K562 (cell line): Measurements from ENCODE around the gene NHS. TPM values are rescaled to one million over a fixed set of nuclear protein-coding genes. Genes with fewer than 3 reads are reported as not detected.

Experiments
- ATAC-seq: fragments of 200-7000 bp; cut with Tn5 transposase; 3 replicates; pipeline ENCODE4 v1.9.1; 2020; ENCODE audit warnings: moderate library complexity
- BruUV-seq: library from RNA; stranded (reverse); fragments of 400-500 nt; replicated peaks from 2 replicates; lab custom pipeline; 2021; lab: Mats Ljungman, UMichigan
- CTCF ChIA-PET: fragments of 300-600 bp; formaldehyde crosslinking; extraction: SDS; loops from one replicate; lab custom pipeline; 2021; ENCODE audit warnings: low intra/inter-chr PET ratio; lab: Yijun Ruan, JAX
- POLR2A ChIA-PET: fragments of 300-600, 350-650 bp; sonication (Branson Sonifier 250); formaldehyde crosslinking; extraction: SDS; loops from one replicate; lab custom pipeline; 2021; ENCODE audit warnings: antibody characterized with exemption, inconsistent platforms; lab: Yijun Ruan, JAX
- DNase-seq, 4 experiments: peaks; one replicate each; pipeline versions ENCODE4 v3.0.0 to v3.0.0-alpha.2; 2011 to 2018; ENCODE audit warnings: low spot score in 3 of 4, mixed read lengths in 3 of 4; ENCODE audit errors: extremely low read depth in 1 of 4
- FAIRE-seq: peaks from 2 replicates; lab custom pipeline; 2011; peaks lifted over from hg19 to GRCh38; lab: Jason Lieb, UNC
- H2AFZ ChIP-seq: 2 replicates; pipeline ENCODE4 v1.6.0; 2011; ENCODE audit warnings: low read depth, low read length, control low read depth, inconsistent platforms
- H3K27ac ChIP-seq: fragments of 200-600 bp; 3 replicates; pipeline ENCODE4 v1.8.0; 2011; ENCODE audit warnings: low read depth, mild to moderate bottlenecking, control low read depth, inconsistent platforms, low read length, moderate library complexity, mixed read lengths; ENCODE audit errors: extremely low read depth
- H3K27me3 ChIP-seq, 2 experiments: fragments of 300-600 bp in 1 of 2; 2 replicates in 1 of 2; 3 replicates in 1 of 2; pipeline versions ENCODE4 v1.6.0 to v1.8.0; 2011; ENCODE audit warnings: inconsistent platforms in 2 of 2, low read length in 2 of 2, mild to moderate bottlenecking in 1 of 2, mixed read lengths in 1 of 2, moderate library complexity in 1 of 2; ENCODE audit not compliant: control insufficient read depth in 2 of 2, insufficient read depth in 2 of 2
- H3K36me3 ChIP-seq: fragments of 300-600 bp; 3 replicates; pipeline ENCODE4 v1.8.0; 2011; ENCODE audit warnings: mild to moderate bottlenecking, low read length, inconsistent platforms; ENCODE audit not compliant: control insufficient read depth, insufficient read depth
- H3K4me1 ChIP-seq, 2 experiments: fragments of 200-600 bp in 1 of 2; replicated peaks in 1 of 2; 2 replicates in 1 of 2; 3 replicates in 1 of 2; pipeline versions ENCODE4 v1.5.1 to v1.8.0; 2011; ENCODE audit warnings: inconsistent platforms in 2 of 2, low read length in 2 of 2, mild to moderate bottlenecking in 1 of 2, mixed read lengths in 1 of 2, moderate library complexity in 1 of 2; ENCODE audit not compliant: control insufficient read depth in 2 of 2, insufficient read depth in 2 of 2
- H3K4me2 ChIP-seq: 2 replicates; pipeline ENCODE4 v1.6.1; 2011; ENCODE audit warnings: low read length, control low read depth, inconsistent platforms, mixed read lengths; ENCODE audit not compliant: insufficient read depth
- H3K4me3 ChIP-seq: fragments of 200-600 bp; sonication (generic), shearing (Covaris generic); 2 replicates; pipeline ENCODE4 v1.5.1; 2016; ENCODE audit warnings: control low read depth, inconsistent platforms
- H3K79me2 ChIP-seq: fragments of 200-600 bp; 3 replicates; pipeline ENCODE4 v1.8.0; 2011; ENCODE audit warnings: low read length, inconsistent platforms; ENCODE audit not compliant: control insufficient read depth, insufficient read depth
- H3K9ac ChIP-seq, 2 experiments: 2 replicates each; pipeline versions ENCODE4 v1.6.0 to v1.6.1; 2011; ENCODE audit warnings: low read depth in 2 of 2, low read length in 2 of 2, control low read depth in 1 of 2, inconsistent platforms in 1 of 2, mild to moderate bottlenecking in 1 of 2, mixed read lengths in 1 of 2; ENCODE audit not compliant: insufficient read depth in 1 of 2
- H3K9me1 ChIP-seq: one replicate; pipeline ENCODE4 v1.6.0; 2011; ENCODE audit warnings: inconsistent platforms, mild to moderate bottlenecking, low read length, moderate library complexity; ENCODE audit not compliant: control insufficient read depth, insufficient read depth
- H3K9me3 ChIP-seq: replicated peaks from 2 replicates; pipeline ENCODE4 v1.5.1; 2011; ENCODE audit warnings: low read depth, low read length, inconsistent platforms; ENCODE audit not compliant: control insufficient read depth, insufficient read depth
- H4K20me1 ChIP-seq: replicated peaks from 2 replicates; pipeline ENCODE4 v1.6.1; 2011; ENCODE audit warnings: low read length, inconsistent platforms, mixed read lengths; ENCODE audit not compliant: control insufficient read depth, insufficient read depth
- EHMT2 ChIP-seq: fragments of 450-650 bp; IDR thresholded peaks from 2 replicates; pipeline ENCODE4 v1.6.1; 2018; ENCODE audit warnings: antibody characterized with exemption
- FOXJ2 ChIP-seq: fragments of 200-800 bp; sonication (Bioruptor generic); IDR thresholded peaks from 2 replicates; pipeline ENCODE4 v1.6.1; 2016; ENCODE audit warnings: missing genetic modification characterization, missing compliant biosample characterization
- GABPA ChIP-seq: fragments of 200-800 bp; sonication (Bioruptor generic); conservative IDR thresholded peaks from 2 replicates; pipeline ENCODE4 v1.6.1; 2016; ENCODE audit warnings: low read depth, missing genetic modification characterization, missing compliant biosample characterization
- HMGN3 ChIP-seq: IDR thresholded peaks from 2 replicates; pipeline ENCODE4 v1.6.1; 2011; ENCODE audit warnings: borderline replicate concordance, low read depth, mild to moderate bottlenecking, mixed read lengths, low read length; ENCODE audit not compliant: insufficient read length; ENCODE audit errors: extremely low read depth
- MAFK ChIP-seq: IDR thresholded peaks from 2 replicates; pipeline ENCODE4 v1.6.1; 2011; ENCODE audit warnings: low read length, improper control_type of control experiment
- MCM3 ChIP-seq: fragments of 450-650 bp; IDR thresholded peaks from 2 replicates; pipeline ENCODE4 v1.6.1; 2016
- MTA3 ChIP-seq: fragments of 450-650 bp; formaldehyde crosslinking; IDR thresholded peaks from 2 replicates; pipeline ENCODE4 v1.6.1; 2017; ENCODE audit warnings: mild to moderate bottlenecking, borderline replicate concordance
- RBM14 ChIP-seq: fragments of 200-400 bp; formaldehyde crosslinking; IDR thresholded peaks from 2 replicates; pipeline ENCODE4 v1.6.1; 2018; ENCODE audit warnings: low read depth, mild to moderate bottlenecking, low read length, moderate library complexity, borderline replicate concordance; ENCODE audit not compliant: insufficient read depth
- SLC30A9 ChIP-seq: fragments of 250-450 bp; sonication (Bioruptor Pico); IDR thresholded peaks from 2 replicates; pipeline ENCODE4 v1.8.0; 2022; ENCODE audit warnings: mild to moderate bottlenecking, moderate library complexity
- SMAD4 ChIP-seq: fragments of 250-450 bp; sonication (Bioruptor Pico); conservative IDR thresholded peaks from 2 replicates; pipeline ENCODE4 v1.8.0; 2021; ENCODE audit warnings: inconsistent platforms, mild to moderate bottlenecking, moderate library complexity
- ZNF316 ChIP-seq: fragments of 450-650 bp; IDR thresholded peaks from 2 replicates; pipeline ENCODE4 v1.6.1; 2016
- ZSCAN29 ChIP-seq: fragments of 450-650 bp; IDR thresholded peaks from 2 replicates; pipeline ENCODE4 v1.6.1; 2017
- WGBS: fragments of 100-300 bp; shearing (Covaris generic); methylation state at CpG from one replicate; pipeline ENCODE4 v1.1.6; 2016; ENCODE audit warnings: low coverage, mixed read lengths; ENCODE audit not compliant: insufficient coverage; ENCODE audit errors: missing lambda C conversion rate; 5-methylcytosine and 5-hydroxymethylcytosine counted together
- in situ Hi-C: fragments of 300-500 bp; cut with MboI; formaldehyde crosslinking; loops from 4 replicates; pipeline ENCODE4 v1.15.0; 2018; ENCODE audit warnings: inconsistent platforms, mixed read lengths
- intact Hi-C: fragments of 100-400 bp; cut with micrococcal nuclease; formaldehyde crosslinking; loops from 2 replicates; pipeline ENCODE4 v1.14.2; 2022
- polyA plus RNA-seq, 8 experiments: library from polyadenylated mRNA; depleted of rRNA in 4 of 8; stranded (reverse) in 5 of 8; unstranded in 3 of 8; fragments of >200 nt; fragmentation: Nextera tagmentation in 2 of 8; fragmentation: Illumina TruSeq in 1 of 8; extraction: Ambion mirVana in 2 of 8; extraction: Trizol in 1 of 8; gene quantifications; 2 replicates each; pipeline versions ENCODE4 v1.2.1 to v1.2.3, GENCODE V29; 2011 to 2014; ENCODE audit warnings: inconsistent platforms in 1 of 8, missing spikeins in 1 of 8
- total RNA-seq, 7 experiments: library from RNA; depleted of rRNA in 6 of 7; stranded (reverse); fragments of >200 nt in 6 of 7; fragmentation: Illumina TruSeq in 2 of 7; extraction: Trizol in 2 of 7; gene quantifications; 2 replicates each; pipeline versions ENCODE4 v1.2.1 to v1.2.3, GENCODE V29; 2011 to 2021; ENCODE audit warnings: low replicate concordance in 1 of 7
- TF ChIP-seq, protein P1 (sequence below): fragments of 250-450 bp; sonication (Bioruptor Pico); IDR thresholded peaks from 2 replicates; pipeline ENCODE4 v1.8.0; 2021; ENCODE audit warnings: moderate library complexity, mild to moderate bottlenecking, inconsistent platforms
- TF ChIP-seq, protein P2 (sequence below), 2 experiments: IDR thresholded peaks; 2 replicates each; pipeline ENCODE4 v1.6.1; 2012; ENCODE audit warnings: improper control_type of control experiment in 2 of 2, low read depth in 2 of 2, low read length in 2 of 2, borderline replicate concordance in 1 of 2
- TF ChIP-seq, protein P3 (sequence below): fragments of 250-450 bp; sonication (Bioruptor Pico); IDR thresholded peaks from 2 replicates; pipeline ENCODE4 v1.4.0; 2020; ENCODE audit warnings: mild to moderate bottlenecking
- TF ChIP-seq, protein P4 (sequence below): fragments of 450-650 bp; IDR thresholded peaks from 2 replicates; pipeline ENCODE4 v1.6.1; 2018; ENCODE audit warnings: mild to moderate bottlenecking, low read depth; ENCODE audit not compliant: partially characterized antibody

The NHS gene
- total and polyA plus RNA-seq, 9 of the 15 experiments (the other 6 are each of a cell fraction or from before 2014, with no cell fraction given) = 0.02 TPM; not detected in 8

DNA sequence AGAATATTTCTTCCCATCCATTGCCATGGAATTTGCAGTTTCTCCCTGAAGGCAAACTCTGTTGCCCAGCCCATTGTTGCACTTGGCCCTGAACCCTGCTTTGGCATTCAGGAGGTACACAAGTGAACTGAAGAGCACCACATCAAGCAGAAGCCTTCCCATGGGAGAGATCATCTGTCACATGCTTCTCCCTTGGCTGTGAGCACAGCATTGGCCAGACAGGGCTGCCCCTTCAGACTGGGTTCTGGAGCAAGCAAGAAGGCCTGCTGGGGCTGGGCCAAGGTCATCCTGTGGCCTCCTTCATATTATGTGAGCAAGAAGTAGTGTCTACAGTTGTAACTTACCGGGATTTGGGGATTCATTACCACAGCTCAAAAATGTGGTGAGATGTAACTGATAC lies 385.0 kb downstream of the NHS start:
- H3K9me3 ChIP-seq = no peaks in the 10 kb centered on the region
- no peak for FAIRE-seq
- no peaks in the 10 kb centered on the region for H3K27me3 ChIP-seq
- no peak for ATAC-seq
- no peaks in the 10 kb centered on the region for H4K20me1 ChIP-seq
- DNase-seq = no peak
- no peaks in the 10 kb centered on the region for H3K9me1 ChIP-seq
- no TSS peak for BruUV-seq
- no peaks in the 10 kb centered on the region for H3K36me3 ChIP-seq
- H3K4me3 ChIP-seq = no peak overlapping the region
- no peaks in the 10 kb centered on the region for H3K4me1 ChIP-seq
- WGBS = 0% methylated on average over 1 of the region's 1 CpG
- no peaks in the 10 kb centered on the region for H3K79me2 ChIP-seq
- in situ Hi-C loops (no loop called here), intact Hi-C loops (no loop called here)
- ChIA-PET POLR2A (no interaction called here), CTCF (no interaction called here)
- no peak overlapping the region for H3K9ac ChIP-seq
- no peak overlapping the region for H3K27ac ChIP-seq
- H2AFZ ChIP-seq = no peak overlapping the region
- no peak overlapping the region for H3K4me2 ChIP-seq
- no peak for TF ChIP-seq RBM14
- no peak for TF ChIP-seq ZNF316
- TF ChIP-seq MTA3 = no peak
- TF ChIP-seq SMAD4 = no peak
- no peak for TF ChIP-seq FOXJ2 (tag)
- TF ChIP-seq, protein P1, sequence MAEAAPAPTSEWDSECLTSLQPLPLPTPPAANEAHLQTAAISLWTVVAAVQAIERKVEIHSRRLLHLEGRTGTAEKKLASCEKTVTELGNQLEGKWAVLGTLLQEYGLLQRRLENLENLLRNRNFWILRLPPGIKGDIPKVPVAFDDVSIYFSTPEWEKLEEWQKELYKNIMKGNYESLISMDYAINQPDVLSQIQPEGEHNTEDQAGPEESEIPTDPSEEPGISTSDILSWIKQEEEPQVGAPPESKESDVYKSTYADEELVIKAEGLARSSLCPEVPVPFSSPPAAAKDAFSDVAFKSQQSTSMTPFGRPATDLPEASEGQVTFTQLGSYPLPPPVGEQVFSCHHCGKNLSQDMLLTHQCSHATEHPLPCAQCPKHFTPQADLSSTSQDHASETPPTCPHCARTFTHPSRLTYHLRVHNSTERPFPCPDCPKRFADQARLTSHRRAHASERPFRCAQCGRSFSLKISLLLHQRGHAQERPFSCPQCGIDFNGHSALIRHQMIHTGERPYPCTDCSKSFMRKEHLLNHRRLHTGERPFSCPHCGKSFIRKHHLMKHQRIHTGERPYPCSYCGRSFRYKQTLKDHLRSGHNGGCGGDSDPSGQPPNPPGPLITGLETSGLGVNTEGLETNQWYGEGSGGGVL (CRISPR knock-in tag) = no peak
- no peak for TF ChIP-seq HMGN3
- no peak for TF ChIP-seq ZSCAN29
- TF ChIP-seq, protein P2, sequence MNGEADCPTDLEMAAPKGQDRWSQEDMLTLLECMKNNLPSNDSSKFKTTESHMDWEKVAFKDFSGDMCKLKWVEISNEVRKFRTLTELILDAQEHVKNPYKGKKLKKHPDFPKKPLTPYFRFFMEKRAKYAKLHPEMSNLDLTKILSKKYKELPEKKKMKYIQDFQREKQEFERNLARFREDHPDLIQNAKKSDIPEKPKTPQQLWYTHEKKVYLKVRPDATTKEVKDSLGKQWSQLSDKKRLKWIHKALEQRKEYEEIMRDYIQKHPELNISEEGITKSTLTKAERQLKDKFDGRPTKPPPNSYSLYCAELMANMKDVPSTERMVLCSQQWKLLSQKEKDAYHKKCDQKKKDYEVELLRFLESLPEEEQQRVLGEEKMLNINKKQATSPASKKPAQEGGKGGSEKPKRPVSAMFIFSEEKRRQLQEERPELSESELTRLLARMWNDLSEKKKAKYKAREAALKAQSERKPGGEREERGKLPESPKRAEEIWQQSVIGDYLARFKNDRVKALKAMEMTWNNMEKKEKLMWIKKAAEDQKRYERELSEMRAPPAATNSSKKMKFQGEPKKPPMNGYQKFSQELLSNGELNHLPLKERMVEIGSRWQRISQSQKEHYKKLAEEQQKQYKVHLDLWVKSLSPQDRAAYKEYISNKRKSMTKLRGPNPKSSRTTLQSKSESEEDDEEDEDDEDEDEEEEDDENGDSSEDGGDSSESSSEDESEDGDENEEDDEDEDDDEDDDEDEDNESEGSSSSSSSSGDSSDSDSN (IDR thresholded peaks at IDR 0.05; ENCODE audit: borderline replicate concordance in 1 of 2, low read depth in 2 of 2, low read length in 2 of 2) = no peak
- TF ChIP-seq MAFK = no peak
- TF ChIP-seq MCM3 = no peak
- TF ChIP-seq, protein P3, sequence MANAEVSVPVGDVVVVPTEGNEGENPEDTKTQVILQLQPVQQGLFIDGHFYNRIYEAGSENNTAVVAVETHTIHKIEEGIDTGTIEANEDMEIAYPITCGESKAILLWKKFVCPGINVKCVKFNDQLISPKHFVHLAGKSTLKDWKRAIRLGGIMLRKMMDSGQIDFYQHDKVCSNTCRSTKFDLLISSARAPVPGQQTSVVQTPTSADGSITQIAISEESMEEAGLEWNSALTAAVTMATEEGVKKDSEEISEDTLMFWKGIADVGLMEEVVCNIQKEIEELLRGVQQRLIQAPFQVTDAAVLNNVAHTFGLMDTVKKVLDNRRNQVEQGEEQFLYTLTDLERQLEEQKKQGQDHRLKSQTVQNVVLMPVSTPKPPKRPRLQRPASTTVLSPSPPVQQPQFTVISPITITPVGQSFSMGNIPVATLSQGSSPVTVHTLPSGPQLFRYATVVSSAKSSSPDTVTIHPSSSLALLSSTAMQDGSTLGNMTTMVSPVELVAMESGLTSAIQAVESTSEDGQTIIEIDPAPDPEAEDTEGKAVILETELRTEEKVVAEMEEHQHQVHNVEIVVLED (CRISPR knock-in tag) = no peak
- TF ChIP-seq, protein P4, sequence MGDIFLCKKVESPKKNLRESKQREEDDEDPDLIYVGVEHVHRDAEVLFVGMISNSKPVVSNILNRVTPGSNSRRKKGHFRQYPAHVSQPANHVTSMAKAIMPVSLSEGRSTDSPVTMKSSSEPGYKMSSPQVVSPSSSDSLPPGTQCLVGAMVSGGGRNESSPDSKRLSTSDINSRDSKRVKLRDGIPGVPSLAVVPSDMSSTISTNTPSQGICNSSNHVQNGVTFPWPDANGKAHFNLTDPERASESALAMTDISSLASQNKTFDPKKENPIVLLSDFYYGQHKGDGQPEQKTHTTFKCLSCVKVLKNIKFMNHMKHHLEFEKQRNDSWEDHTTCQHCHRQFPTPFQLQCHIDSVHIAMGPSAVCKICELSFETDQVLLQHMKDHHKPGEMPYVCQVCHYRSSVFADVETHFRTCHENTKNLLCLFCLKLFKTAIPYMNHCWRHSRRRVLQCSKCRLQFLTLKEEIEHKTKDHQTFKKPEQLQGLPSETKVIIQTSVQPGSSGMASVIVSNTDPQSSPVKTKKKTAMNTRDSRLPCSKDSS = no peak
- no peak for TF ChIP-seq GABPA (tag)
- no peak for TF ChIP-seq EHMT2
- no peak for TF ChIP-seq SLC30A9 (CRISPR knock-in tag)
